NCI-H1436 (cell line): ENCODE measurements around the gene EPB41L4A.
"Not testable (repeated sequence)": the region's sequence is repeated elsewhere in the genome, so short reads cannot be mapped to it uniquely, and the experiment has no call there.

Source experiments
- DNase-seq: peaks from one replicate; lab custom pipeline; 2025; lab: John Stamatoyannopoulos, UW

EPB41L4A gene

GRCh38 chr5:112208195-112208594 is 210.9 kb downstream of the EPB41L4A start:
- not testable (repeated sequence) for DNase-seq

DNA sequence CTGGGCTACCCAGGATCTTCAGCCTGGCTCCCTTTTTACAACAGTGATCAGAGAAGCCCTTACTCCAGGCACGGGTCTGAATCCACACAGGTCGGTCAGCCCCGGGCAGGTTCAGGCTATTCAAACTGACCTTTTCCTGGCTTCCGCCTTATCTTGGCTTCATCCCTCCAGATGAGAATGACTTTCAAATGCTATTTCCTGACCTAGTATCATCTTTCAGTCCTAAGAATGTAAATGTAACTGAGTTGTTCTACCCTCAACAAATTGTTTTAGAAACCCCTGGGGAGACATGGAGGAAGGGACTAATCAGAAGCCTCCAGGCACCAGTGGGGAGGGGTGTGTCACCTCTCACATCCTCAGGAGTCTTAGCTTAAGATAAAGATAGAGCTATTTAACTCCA is 213.2 kb downstream of the EPB41L4A start:
- no peak for DNase-seq

DNA sequence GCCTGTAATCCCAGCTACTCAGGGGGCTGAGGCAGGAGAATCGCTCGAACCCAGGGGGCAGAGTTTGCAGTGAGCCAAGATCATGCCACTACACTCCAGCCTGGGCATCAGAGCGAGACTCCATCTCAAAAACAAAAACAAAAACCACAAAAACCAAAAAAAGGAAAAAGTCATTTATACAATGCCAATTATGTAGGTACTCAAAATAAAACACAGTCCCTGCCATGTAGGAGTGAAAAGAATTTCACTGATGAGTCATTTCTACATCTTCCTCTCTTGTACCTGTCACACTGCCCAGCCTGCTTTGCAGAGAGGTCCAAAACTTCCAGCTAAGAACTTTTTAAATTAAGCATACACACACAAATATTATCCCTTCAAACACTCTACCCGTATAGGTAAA is 215.8 kb downstream of the EPB41L4A start:
- no peak for DNase-seq

DNA sequence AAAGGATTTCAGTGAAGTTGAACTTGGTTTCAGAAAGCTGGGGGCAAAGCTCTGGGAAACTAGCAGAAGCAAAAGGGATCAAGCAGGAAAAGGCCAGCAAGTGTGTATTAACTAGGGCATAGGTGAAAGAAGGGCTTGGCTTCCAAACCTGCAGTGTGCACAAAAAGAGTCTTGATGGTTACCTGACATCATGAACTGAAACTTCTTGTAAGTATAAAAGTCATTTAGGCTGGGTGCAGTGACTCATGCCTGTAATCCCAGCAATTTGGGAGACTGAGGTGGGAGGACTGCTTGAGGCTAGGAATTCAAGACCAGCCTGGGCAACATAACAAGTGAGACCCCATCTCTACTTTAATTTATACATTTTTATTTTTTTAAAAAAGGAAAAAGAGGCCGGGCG is 216.4 kb downstream of the EPB41L4A start:
- DNase-seq = no peak

- no peak for DNase-seq
Observed at GRCh38 chr5:112201141-112201540, 217.9 kb downstream of the EPB41L4A start.

GRCh38 chr5:112200131-112200530 is 218.9 kb downstream of the EPB41L4A start:
- no peak for DNase-seq

DNA sequence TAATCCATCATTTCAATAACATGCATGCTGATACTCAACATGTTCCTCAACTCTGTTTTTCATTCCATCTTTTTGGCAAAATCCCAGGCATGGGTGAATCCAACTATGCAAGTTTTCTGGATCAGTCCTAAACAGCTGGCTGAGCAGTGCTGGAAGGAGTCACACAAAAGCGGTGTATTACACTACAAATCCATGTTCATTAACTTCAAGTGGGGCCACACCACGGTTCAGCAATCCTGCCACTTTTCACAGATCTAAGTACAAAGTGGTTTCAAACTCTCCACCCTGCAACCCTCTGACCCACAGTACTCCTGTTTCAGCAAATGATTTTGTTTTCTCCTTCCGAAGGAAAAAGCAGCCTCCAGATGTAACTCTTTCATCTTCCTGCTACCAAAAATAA is 222.5 kb downstream of the EPB41L4A start:
- DNase-seq = no peak

DNA sequence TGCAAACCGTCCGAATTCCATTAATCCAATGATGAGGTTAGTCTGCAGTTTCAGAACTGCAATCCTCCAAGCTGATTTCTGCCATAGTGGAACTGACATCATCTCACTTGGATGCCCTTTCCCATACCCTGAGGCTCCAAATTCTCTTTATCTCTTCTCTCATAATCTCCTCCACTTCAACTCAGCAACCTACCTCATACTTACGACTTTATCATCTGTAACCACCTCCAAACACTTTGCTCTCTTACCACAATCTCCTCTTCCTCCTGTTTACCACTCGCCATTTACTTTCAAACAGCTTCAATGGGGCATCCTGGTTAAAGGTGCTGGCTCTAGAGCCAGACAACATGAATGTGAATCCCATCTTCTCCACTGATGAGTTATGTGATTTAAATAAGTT is 223.2 kb downstream of the EPB41L4A start:
- DNase-seq = no peak

GRCh38 chr5:112192866-112193265 is 226.2 kb downstream of the EPB41L4A start:
- DNase-seq = no peak

- DNase-seq = no peak
Observed at GRCh38 chr5:112192072-112192471, 227.0 kb downstream of the EPB41L4A start.

DNA sequence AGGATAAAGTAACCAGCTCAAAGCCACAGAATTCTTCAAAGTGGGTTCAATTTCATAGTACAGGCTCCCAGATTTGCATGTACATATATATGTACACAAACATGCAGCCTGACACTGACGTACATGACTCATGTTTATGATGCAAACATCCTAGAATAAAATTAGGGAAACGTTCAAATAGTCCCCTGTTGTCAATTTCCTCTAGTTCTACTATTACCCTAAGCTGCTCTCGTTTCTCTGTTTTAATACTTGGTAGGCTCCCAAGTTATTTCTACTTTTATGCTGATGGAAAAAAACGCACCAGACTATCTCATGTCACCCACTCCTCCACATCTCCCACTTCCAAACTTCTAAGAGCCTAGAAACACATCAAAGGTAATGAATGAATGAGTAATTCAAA is 229.7 kb downstream of the EPB41L4A start:
- no peak for DNase-seq

- DNase-seq = no peak
Observed at GRCh38 chr5:112186401-112186990, 232.6 kb downstream of the EPB41L4A start.

DNA sequence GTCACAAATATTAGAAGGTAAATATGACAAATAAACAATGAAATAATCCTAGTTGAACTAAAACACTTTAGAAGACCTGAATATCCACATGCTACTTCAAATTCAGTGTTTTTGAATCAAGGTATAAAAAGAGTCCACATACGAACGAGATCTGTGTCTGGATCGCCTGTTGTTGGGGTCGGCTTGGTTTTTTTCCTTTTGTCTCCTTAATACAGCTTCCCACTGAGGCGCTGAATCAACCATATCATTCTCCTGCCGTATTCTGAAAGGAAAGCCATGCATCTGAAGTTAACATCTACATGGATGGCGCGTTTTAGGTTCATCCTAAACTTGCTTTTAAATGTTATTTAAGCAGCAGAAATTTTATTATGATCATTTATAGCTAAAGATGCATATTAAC is 235.2 kb downstream of the EPB41L4A start:
- no peak for DNase-seq

GRCh38 chr5:112183103-112183711 is 235.9 kb downstream of the EPB41L4A start:
- no peak for DNase-seq

GRCh38 chr5:112179290-112179689 is 239.8 kb downstream of the EPB41L4A start:
- no peak for DNase-seq

- no peak for DNase-seq
Observed at GRCh38 chr5:112174959-112175594, 244.0 kb downstream of the EPB41L4A start.

GRCh38 chr5:112165897-112166737 is 253.0 kb downstream of the EPB41L4A start:
- DNase-seq = no peak

- no peak for DNase-seq
Observed at GRCh38 chr5:112165399-112165798, 253.7 kb downstream of the EPB41L4A start.

DNA sequence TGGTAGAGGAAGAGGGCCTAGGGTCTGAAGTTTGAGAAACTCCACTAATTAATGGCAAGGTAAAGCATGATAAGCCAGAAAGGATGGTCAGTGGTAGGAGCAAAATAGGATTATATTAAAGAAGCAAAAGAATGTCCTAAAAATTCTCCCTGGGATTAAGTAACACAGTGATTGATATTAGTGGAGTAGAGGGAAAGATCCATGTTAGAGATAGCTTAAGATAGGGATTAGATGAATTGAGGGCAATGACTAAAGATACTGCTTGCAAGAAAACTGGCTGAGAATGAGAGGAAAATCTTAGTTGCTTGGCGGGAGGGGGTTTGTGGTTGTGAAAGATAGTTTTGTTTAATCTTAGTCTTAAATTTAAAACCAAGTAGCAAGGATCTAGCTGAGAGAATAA is 255.6 kb downstream of the EPB41L4A start:
- DNase-seq = no peak

- no peak for DNase-seq
Observed at GRCh38 chr5:112161392-112161748, 257.7 kb downstream of the EPB41L4A start.

DNA sequence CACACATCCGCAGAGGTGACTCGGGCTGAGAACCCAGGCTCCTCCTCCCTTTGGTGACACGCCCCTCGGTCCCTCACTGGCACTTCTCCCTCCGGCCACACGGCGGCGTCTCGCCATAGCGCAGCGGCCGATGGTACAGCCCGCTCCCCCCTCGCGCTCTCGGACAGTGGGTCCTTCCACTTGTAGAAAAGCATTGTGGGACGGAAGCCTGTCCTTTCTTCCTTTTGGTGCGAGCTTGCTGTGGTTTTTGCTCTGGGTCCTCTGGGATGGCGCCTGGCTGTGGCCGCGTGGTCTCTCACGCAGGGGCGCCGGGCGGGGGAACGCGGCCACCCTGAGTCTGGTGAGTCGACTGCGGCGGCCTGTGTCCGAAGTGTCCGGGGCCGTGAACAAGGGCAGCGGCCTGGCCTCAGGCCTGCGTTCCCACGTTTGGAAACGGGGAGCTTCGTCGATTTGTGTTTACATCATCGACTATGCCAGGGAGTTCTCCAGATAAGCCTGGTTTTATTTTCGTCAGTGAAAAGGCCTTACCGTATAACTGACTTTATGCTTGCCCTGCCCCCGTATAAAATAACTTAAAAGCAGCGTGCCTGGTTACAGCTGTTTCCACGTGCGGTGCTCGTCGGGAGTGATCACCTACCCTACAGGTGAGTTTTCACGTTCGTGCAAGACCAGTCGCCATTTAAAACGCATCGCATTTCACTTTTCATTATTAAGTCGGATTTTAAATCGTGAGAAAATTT is 258.3 kb downstream of the EPB41L4A start:
- peak; percentile 86 for DNase-seq

DNA sequence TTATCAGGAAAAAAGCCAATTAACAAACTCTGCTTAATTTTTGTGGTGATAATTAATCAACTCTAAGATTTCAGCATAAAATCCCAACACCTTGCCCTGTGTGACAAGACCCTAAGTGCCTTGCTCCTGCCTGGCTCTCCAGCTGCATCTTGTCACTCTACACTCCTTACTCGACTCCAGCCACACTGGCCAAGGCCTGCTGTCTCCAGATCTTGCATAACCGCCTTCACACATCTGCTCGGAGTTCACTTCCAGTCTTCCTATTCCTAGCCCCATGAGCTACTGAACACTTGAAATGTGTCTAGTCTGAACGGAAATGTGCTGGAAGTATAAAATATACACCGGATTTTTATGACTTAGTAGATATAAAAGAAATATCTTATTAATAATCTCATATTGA is 259.6 kb downstream of the EPB41L4A start:
- DNase-seq = no peak
